ENCODE results near the gene ITGA6. TPM values are rescaled to one million over a fixed set of nuclear protein-coding genes. Genes with fewer than 3 reads are reported as not detected.

The ITGA6 gene
- total RNA-seq, 4 donors from 2014 or later: 254 to 586 (median 471) TPM

DNA sequence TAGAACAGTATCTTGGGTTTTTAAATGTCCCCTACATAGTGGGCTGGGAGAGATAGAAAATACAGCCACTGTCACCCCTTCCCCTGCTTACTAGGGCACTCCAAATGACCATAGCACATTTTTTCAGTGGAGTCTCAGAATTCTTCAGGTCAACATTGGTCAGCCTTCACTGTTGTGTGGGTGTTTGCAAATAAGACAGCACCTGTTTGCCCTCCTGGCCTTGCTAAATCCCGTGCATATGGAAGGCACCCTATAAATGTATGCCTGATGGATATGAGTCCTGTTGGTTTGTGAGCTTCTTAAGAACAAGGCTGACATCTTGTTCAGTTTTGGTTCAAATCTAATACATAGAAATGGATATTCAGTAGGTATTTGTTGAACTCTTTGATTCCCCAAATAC lies 12.5 kb downstream of the ITGA6 start:
- H3K4me1 ChIP-seq: peaks cover 0 to 98% (median 67%) of the 10 kb centered on the region in 4 donors
- peak overlapping the region in 2 of 4 donors; percentile 72 to 78 for H3K27ac ChIP-seq
- no peak overlapping the region for H3K4me3 ChIP-seq
- no peak for TF ChIP-seq EP300 (IDR thresholded peaks at IDR 0.05)
- no peak for TF ChIP-seq POLR2A (IDR thresholded peaks at IDR 0.05)
- TF ChIP-seq, protein P1, sequence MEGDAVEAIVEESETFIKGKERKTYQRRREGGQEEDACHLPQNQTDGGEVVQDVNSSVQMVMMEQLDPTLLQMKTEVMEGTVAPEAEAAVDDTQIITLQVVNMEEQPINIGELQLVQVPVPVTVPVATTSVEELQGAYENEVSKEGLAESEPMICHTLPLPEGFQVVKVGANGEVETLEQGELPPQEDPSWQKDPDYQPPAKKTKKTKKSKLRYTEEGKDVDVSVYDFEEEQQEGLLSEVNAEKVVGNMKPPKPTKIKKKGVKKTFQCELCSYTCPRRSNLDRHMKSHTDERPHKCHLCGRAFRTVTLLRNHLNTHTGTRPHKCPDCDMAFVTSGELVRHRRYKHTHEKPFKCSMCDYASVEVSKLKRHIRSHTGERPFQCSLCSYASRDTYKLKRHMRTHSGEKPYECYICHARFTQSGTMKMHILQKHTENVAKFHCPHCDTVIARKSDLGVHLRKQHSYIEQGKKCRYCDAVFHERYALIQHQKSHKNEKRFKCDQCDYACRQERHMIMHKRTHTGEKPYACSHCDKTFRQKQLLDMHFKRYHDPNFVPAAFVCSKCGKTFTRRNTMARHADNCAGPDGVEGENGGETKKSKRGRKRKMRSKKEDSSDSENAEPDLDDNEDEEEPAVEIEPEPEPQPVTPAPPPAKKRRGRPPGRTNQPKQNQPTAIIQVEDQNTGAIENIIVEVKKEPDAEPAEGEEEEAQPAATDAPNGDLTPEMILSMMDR (IDR thresholded peaks at IDR 0.05): no peak
- no peaks in the 10 kb centered on the region for H3K27me3 ChIP-seq
- no peaks in the 10 kb centered on the region for H3K9me3 ChIP-seq
- H3K36me3 ChIP-seq: no peaks in the 10 kb centered on the region
- DNase-seq (ENCODE audit: low spot score in 2 of 2): no peak
- 57 to 58% methylated on average over 1 of the region's 1 CpG for WGBS, 2 donors

DNA sequence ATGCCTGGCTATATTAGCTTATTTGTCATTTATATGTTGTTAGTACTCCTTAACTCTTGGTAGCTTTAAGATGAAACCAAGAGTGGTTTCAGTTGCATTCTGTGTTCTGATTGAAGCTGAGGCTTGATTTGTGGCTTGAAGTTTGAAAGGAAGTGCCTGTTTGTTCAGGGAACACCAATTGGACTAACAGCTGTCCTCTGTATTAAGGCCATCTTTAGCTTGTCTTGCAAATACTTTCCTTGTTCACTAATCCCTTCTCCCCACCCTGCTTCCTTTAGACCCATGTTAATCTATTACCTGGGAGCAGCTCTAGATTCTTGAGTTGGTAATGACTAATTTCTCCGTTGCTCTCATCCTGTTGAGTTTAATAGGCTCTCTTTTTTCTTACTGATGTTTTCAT lies 13.4 kb downstream of the ITGA6 start:
- TF ChIP-seq, protein P1 (IDR thresholded peaks at IDR 0.05): no peak
- TF ChIP-seq POLR2A (IDR thresholded peaks at IDR 0.05): no peak
- no peak for TF ChIP-seq EP300 (IDR thresholded peaks at IDR 0.05)
- Histone ChIP-seq H3K4me1 (peaks cover 0 to 98% (median 70%) of the 10 kb centered on the region in 4 donors), H3K9me3 (no peaks in the 10 kb centered on the region), H3K36me3 (no peaks in the 10 kb centered on the region), H3K27ac (peak overlapping the region in 3 of 4 donors; percentile 72 to 78 (median 72)), H3K4me3 (no peak overlapping the region), H3K27me3 (no peaks in the 10 kb centered on the region)
- DNase-seq (ENCODE audit: low spot score in 2 of 2): no peak
- WGBS, 2 donors: 25 to 42% methylated on average over 1 of the region's 1 CpG

DNA sequence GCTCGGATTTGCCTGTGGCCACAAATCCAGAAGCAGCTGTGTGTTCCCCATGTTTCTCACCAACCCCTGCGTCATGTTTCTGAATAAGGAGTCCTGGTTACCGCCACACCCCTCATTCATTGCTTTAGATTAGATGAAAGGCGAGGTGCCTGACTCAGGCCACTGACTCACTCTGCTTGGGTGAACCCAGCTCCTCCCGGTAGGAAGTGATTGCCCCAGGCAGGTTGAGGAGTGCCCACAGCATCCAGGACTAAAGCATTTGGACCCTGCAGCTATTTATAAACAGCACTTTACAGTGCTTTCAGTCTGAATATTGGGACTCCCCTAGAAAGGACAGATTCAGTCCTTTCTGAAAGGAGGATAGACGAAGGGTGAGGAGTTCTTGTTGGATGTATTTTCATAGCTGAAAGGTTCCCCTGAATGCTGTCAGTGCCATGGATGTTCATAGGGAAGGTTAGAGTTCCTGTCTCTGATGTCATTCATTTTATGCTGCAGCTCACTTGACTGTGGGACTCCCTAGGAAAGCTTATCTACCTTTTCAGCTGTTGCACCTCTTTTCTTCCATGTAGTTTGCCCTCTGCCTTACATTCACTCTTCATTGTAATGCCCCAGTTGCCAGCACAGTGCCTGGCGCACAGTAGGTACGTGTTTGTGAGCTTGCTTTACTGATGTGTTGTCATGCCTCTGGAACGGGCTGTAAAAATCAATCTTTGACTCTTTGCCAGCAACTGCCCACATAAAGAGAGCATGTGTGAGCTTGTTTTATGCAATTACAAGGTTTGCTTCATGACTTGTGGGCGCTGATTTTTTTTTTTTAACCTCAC lies 14.9 kb downstream of the ITGA6 start:
- Histone ChIP-seq H3K36me3 (no peaks in the 10 kb centered on the region), H3K4me1 (peaks cover 0 to 98% (median 68%) of the 10 kb centered on the region in 4 donors), H3K27ac (peak overlapping the region in 3 of 4 donors; percentile 72 to 78 (median 72)), H3K27me3 (no peaks in the 10 kb centered on the region), H3K4me3 (no peak overlapping the region), H3K9me3 (no peaks in the 10 kb centered on the region)
- 39 to 43% methylated on average over 10 of the region's 10 CpGs for WGBS, 2 donors
- no peak for DNase-seq (ENCODE audit: low spot score in 2 of 2)
- peak in 1 of 2 donors; percentile 57 for TF ChIP-seq EP300 (IDR thresholded peaks at IDR 0.05)
- TF ChIP-seq POLR2A (IDR thresholded peaks at IDR 0.05): no peak

DNA sequence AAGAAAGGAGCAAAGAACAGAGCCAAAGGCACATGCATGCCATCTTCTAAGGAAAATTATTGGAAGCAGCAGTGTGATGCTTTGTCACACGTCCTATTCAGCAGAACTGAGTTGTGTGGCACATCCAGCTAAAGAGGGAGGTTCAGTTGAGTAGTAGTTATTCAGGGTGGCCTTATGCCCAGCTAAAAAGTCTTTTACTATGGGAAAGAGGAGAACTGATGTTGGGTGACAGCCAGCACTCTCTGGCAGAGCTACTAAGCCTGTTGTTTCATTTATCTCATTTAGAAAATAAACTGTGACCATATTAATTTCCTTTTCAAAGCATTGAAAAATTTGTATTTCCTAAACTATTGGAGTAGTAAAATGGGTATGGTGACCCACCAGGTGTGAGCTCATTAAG lies 18.5 kb downstream of the ITGA6 start:
- peak overlapping the region in 2 of 4 donors; percentile 21 to 81 for H3K27ac ChIP-seq
- peaks cover 0 to 93% (median 44%) of the 10 kb centered on the region in 4 donors for H3K4me1 ChIP-seq
- H3K4me3 ChIP-seq: no peak overlapping the region
- H3K27me3 ChIP-seq: no peaks in the 10 kb centered on the region
- no peaks in the 10 kb centered on the region for H3K9me3 ChIP-seq
- no peak for DNase-seq (ENCODE audit: low spot score in 2 of 2)
- H3K36me3 ChIP-seq: no peaks in the 10 kb centered on the region
- WGBS, 2 donors: 38 to 42% methylated on average over 1 of the region's 1 CpG
- TF ChIP-seq POLR2A (IDR thresholded peaks at IDR 0.05) (no peak), EP300 (IDR thresholded peaks at IDR 0.05) (no peak)
- TF ChIP-seq, protein P1 (IDR thresholded peaks at IDR 0.05): no peak

DNA sequence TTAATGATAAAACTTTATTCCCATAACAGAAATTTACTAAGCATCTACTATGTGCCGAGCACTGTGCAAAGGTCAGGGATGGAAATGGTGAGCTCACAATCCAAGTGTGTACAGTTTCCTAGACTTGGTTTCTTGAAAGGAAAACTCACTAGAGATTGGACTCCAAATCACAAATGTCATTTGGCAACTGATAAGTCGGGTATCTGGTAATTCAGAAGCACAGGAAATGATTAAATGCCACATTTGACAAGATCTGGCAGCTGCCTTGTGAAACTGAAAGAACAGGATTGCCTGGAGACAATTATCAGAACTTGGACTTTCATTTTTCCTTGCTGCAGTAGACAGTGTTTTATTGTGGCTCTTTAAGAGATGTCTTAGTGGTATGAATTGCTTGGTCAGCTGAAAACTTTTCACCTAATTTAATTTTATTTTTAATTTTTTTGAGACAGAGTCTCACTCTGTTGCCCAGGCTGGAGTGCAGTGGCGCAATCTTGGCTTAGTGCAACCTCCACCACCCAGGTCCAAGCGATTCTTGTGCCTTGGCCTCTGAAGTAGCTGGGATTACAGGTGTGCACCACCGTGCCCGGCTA lies 19.2 kb downstream of the ITGA6 start:
- no peak for TF ChIP-seq POLR2A (IDR thresholded peaks at IDR 0.05)
- TF ChIP-seq EP300 (IDR thresholded peaks at IDR 0.05): no peak
- TF ChIP-seq, protein P1 (IDR thresholded peaks at IDR 0.05): no peak
- H3K36me3 ChIP-seq: no peaks in the 10 kb centered on the region
- H3K27ac ChIP-seq: peak overlapping the region in 3 of 4 donors; percentile 34 to 81 (median 37)
- no peak overlapping the region for H3K4me3 ChIP-seq
- no peaks in the 10 kb centered on the region for H3K27me3 ChIP-seq
- peaks cover 0 to 91% (median 41%) of the 10 kb centered on the region in 4 donors for H3K4me1 ChIP-seq
- no peak for DNase-seq (ENCODE audit: low spot score in 2 of 2)
- no peaks in the 10 kb centered on the region for H3K9me3 ChIP-seq
- 72 to 73% methylated on average over 6 of the region's 6 CpGs for WGBS, 2 donors
